Measurements from ENCODE around the gene TMEM135.

DNA sequence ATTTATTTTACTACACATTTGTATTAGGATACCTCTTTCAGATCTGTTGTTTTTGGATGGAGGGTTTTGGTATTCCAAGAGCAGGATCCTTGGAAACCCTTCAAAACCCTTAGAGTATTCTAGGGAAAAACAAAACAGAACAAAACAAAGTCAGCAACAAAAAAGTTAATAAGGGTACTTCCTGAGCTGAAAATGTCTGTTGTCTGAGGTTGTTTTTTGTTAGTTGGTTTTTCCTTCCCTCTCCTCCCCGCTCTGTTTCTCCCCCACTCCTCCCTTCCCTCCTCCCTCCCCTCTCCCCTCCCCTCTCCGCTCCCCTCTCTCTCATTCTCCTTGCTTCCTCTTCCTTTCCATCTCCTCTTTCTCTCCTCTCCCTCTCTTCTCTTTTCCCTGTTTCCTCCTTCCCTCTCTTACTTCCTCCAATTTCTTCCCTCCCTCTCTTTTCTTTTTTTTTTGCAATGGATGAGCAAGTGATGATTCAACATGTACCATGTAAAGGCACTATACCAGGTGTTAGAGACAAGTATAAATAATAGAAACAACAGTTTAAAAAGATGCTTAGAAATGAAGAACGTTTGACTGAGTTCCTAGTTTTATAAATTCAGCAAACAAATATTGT, 160.6 kb downstream of the TMEM135 start:
- TF ChIP-seq, protein P1, sequence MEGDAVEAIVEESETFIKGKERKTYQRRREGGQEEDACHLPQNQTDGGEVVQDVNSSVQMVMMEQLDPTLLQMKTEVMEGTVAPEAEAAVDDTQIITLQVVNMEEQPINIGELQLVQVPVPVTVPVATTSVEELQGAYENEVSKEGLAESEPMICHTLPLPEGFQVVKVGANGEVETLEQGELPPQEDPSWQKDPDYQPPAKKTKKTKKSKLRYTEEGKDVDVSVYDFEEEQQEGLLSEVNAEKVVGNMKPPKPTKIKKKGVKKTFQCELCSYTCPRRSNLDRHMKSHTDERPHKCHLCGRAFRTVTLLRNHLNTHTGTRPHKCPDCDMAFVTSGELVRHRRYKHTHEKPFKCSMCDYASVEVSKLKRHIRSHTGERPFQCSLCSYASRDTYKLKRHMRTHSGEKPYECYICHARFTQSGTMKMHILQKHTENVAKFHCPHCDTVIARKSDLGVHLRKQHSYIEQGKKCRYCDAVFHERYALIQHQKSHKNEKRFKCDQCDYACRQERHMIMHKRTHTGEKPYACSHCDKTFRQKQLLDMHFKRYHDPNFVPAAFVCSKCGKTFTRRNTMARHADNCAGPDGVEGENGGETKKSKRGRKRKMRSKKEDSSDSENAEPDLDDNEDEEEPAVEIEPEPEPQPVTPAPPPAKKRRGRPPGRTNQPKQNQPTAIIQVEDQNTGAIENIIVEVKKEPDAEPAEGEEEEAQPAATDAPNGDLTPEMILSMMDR (IDR thresholded peaks at IDR 0.05), result no peak
- no peak for TF ChIP-seq EZH2 (IDR thresholded peaks at IDR 0.05)

Data from neural progenitor cell (in vitro differentiated cells).